Measurements from ENCODE around the gene TMEM51. TPM values are rescaled to one million over a fixed set of nuclear protein-coding genes. Genes with fewer than 3 reads are reported as not detected.

Gene TMEM51
- total RNA-seq, 1 experiment from 2014 or later, result 10.4 TPM

DNA sequence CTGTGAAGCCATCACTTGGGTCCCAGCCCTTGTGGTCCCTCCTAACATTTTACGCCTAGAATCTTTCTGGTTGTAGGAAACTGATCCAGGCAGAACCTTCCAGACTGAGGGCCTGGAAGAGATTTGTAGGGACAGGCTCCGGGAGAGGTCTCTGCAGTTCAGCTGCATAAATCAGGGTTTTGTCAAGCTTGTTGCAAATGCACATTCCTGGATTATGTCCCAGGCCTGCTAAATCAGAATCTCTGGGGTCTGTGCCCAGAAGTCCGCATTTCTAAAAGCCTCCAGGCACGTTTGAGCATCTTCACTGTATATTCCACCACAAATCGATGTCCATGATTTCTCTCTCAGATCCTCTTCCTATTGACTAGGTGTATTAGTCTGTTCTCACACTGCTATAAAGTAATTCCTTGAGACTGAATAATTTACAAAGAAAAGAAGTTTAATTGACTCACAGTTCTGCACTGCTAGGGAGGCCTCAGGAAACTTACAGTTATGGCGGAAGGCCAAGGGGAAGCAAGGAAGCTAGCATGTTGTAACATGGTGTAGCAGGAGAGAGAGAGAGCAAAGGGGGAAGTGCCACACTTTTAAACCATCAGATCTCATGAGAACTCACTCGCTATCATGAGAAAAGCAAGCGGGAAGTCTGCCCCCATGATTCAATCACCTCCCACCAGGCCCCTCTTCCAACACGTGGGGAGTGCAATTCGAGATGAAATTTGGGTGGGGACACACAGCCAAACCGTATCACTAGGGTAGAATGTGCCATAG is 92.2 kb downstream of the TMEM51 start (continued):
- TF ChIP-seq, protein P1, sequence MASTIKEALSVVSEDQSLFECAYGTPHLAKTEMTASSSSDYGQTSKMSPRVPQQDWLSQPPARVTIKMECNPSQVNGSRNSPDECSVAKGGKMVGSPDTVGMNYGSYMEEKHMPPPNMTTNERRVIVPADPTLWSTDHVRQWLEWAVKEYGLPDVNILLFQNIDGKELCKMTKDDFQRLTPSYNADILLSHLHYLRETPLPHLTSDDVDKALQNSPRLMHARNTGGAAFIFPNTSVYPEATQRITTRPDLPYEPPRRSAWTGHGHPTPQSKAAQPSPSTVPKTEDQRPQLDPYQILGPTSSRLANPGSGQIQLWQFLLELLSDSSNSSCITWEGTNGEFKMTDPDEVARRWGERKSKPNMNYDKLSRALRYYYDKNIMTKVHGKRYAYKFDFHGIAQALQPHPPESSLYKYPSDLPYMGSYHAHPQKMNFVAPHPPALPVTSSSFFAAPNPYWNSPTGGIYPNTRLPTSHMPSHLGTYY (CRISPR knock-in tag; IDR thresholded peaks at IDR 0.05), result no peak
- TF ChIP-seq CREB1 (CRISPR knock-in tag; IDR thresholded peaks at IDR 0.05) (no peak), ZNF317 (CRISPR knock-in tag; IDR thresholded peaks at IDR 0.05; ENCODE audit: borderline replicate concordance, low read depth) (no peak), ZNF121 (CRISPR knock-in tag; IDR thresholded peaks at IDR 0.05) (no peak), ZNF671 (CRISPR knock-in tag; IDR thresholded peaks at IDR 0.05) (no peak), OVOL2 (CRISPR knock-in tag; IDR thresholded peaks at IDR 0.05; ENCODE audit: borderline replicate concordance) (no peak), MXD4 (CRISPR knock-in tag; IDR thresholded peaks at IDR 0.05; ENCODE audit: borderline replicate concordance) (no peak), CBFB (CRISPR knock-in tag; IDR thresholded peaks at IDR 0.05; ENCODE audit: low read depth) (no peak), TEAD1 (CRISPR knock-in tag; IDR thresholded peaks at IDR 0.05) (no peak)
- TF ChIP-seq, protein P2, sequence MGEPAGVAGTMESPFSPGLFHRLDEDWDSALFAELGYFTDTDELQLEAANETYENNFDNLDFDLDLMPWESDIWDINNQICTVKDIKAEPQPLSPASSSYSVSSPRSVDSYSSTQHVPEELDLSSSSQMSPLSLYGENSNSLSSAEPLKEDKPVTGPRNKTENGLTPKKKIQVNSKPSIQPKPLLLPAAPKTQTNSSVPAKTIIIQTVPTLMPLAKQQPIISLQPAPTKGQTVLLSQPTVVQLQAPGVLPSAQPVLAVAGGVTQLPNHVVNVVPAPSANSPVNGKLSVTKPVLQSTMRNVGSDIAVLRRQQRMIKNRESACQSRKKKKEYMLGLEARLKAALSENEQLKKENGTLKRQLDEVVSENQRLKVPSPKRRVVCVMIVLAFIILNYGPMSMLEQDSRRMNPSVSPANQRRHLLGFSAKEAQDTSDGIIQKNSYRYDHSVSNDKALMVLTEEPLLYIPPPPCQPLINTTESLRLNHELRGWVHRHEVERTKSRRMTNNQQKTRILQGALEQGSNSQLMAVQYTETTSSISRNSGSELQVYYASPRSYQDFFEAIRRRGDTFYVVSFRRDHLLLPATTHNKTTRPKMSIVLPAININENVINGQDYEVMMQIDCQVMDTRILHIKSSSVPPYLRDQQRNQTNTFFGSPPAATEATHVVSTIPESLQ (CRISPR knock-in tag; IDR thresholded peaks at IDR 0.05), result no peak
- TF ChIP-seq, protein P3, sequence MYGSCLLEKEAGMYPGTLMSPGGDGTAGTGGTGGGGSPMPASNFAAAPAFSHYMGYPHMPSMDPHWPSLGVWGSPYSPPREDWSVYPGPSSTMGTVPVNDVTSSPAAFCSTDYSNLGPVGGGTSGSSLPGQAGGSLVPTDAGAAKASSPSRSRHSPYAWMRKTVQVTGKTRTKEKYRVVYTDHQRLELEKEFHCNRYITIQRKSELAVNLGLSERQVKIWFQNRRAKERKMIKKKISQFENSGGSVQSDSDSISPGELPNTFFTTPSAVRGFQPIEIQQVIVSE (CRISPR knock-in tag; IDR thresholded peaks at IDR 0.05; ENCODE audit: borderline replicate concordance), result no peak
- TF ChIP-seq, protein P4, sequence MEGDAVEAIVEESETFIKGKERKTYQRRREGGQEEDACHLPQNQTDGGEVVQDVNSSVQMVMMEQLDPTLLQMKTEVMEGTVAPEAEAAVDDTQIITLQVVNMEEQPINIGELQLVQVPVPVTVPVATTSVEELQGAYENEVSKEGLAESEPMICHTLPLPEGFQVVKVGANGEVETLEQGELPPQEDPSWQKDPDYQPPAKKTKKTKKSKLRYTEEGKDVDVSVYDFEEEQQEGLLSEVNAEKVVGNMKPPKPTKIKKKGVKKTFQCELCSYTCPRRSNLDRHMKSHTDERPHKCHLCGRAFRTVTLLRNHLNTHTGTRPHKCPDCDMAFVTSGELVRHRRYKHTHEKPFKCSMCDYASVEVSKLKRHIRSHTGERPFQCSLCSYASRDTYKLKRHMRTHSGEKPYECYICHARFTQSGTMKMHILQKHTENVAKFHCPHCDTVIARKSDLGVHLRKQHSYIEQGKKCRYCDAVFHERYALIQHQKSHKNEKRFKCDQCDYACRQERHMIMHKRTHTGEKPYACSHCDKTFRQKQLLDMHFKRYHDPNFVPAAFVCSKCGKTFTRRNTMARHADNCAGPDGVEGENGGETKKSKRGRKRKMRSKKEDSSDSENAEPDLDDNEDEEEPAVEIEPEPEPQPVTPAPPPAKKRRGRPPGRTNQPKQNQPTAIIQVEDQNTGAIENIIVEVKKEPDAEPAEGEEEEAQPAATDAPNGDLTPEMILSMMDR (IDR thresholded peaks at IDR 0.05), result no peak

DNA sequence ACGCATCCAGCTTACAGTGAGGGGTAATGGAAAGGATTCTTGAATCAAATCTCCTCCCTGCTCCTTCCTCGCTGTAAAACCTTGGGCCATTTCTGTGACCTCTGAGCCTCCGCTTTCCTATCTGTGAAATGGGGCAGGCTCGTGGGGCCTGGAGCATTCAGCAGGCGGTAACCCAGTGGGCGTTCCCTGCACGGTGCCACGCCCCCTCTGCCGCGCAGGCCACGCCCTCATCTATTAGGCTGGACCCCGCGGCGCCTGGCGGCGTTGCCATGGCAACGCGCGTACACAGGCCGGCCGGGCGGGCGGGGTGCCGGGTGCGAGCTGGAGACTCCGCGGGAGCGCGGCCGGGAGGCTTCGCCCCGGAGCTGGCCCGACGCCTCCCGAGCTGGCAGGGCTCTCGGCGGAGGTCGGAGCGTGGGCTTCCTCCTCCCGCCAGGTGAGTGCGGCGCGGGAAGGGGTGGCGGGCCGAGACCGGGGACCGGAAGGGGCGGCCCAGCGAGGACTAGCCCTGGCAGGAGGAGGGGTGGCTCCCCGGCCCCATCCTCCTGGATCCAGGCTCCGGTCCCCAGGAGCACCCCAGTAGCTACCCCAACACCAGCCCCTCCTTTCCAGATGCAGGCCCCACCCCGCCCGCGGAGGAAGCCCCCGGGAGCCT is 93.5 kb downstream of the TMEM51 start, which contains the start of gene FHAD1:
FHAD1 (plus strand) TSS at position 264 of the 655 bp plus-strand sequence. CDS start 4,562 bp downstream, outside the sequence.
- peak within 1 kb of the TSS; percentile 15; the same call in 1 of the 2 replicates for H3K27ac Mint-ChIP-seq
- H3K9me3 Mint-ChIP-seq, result peaks cover 5% of the 10 kb centered on the region; the same call in 1 of the 2 replicates
- ATAC-seq (peak; percentile 77), DNase-seq (ENCODE audit: low spot score) (peak; percentile 86)
- POLR2A ChIA-PET, result no interaction called here
- peak within 1 kb of the TSS; percentile 71 for H3K4me3 Mint-ChIP-seq
- no peaks in the 10 kb centered on the region for H3K36me3 Mint-ChIP-seq
- CTCF ChIA-PET, result interaction anchor here (0.6 to 2.9 kb wide), 3 partner anchors 13 to 110 kb away, joined by 3 to 15 read pairs (median 6); partner anchors contain the start of gene TMEM51
- H3K4me1 Mint-ChIP-seq, result peaks cover 38% of the 10 kb centered on the region
- peaks cover 10% of the 10 kb centered on the region; the same call in 1 of the 2 replicates for H3K27me3 Mint-ChIP-seq (ENCODE audit: low read depth)
- peak; percentile 34; the same call in 1 of the 2 replicates for TF ChIP-seq ZNF219 (CRISPR knock-in tag; IDR thresholded peaks at IDR 0.05; ENCODE audit: borderline replicate concordance)
- TF ChIP-seq HMGXB4 (CRISPR knock-in tag; IDR thresholded peaks at IDR 0.05), result 0 out of 2 replicates have a peak, but pooled peaks have one; percentile 51
- TF ChIP-seq ARID4B (CRISPR knock-in tag; IDR thresholded peaks at IDR 0.05; ENCODE audit: borderline replicate concordance), result peak; percentile 68; the same call in 1 of the 2 replicates
- peak; percentile 36; the same call in 1 of the 2 replicates for TF ChIP-seq ZNF423 (CRISPR knock-in tag; IDR thresholded peaks at IDR 0.05)
- peak; percentile 90 for TF ChIP-seq SP1 (CRISPR knock-in tag; conservative IDR thresholded peaks at IDR 0.05)
- TF ChIP-seq TP53 (CRISPR knock-in tag; IDR thresholded peaks at IDR 0.05), result 0 out of 2 replicates have a peak, but pooled peaks have one; percentile 37
- 0 out of 2 replicates have a peak, but pooled peaks have one; percentile 15 for TF ChIP-seq SMAD3 (CRISPR knock-in tag; IDR thresholded peaks at IDR 0.05; ENCODE audit: borderline replicate concordance)
- 0 out of 2 replicates have a peak, but pooled peaks have one; percentile 45 for TF ChIP-seq CREM (CRISPR knock-in tag; IDR thresholded peaks at IDR 0.05)
- TF ChIP-seq, protein P5, sequence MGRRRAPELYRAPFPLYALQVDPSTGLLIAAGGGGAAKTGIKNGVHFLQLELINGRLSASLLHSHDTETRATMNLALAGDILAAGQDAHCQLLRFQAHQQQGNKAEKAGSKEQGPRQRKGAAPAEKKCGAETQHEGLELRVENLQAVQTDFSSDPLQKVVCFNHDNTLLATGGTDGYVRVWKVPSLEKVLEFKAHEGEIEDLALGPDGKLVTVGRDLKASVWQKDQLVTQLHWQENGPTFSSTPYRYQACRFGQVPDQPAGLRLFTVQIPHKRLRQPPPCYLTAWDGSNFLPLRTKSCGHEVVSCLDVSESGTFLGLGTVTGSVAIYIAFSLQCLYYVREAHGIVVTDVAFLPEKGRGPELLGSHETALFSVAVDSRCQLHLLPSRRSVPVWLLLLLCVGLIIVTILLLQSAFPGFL (CRISPR knock-in tag; IDR thresholded peaks at IDR 0.05; ENCODE audit: borderline replicate concordance), result no peak
